Activated CD8-positive, alpha-beta memory T cell treated with anti-CD3 and anti-CD28 coated beads for 24 hours (primary cell): Measurements from ENCODE around the gene RBM46.
A peak's percentile ranks its signal among the peaks of the same experiment; 100 is the strongest.

Experiments
- DNase-seq: peaks from one replicate; pipeline ENCODE4 v3.0.0-alpha.2; 2020

Gene RBM46

GRCh38 chr4:154781126-154781982 is at the start of gene RBM46:
TSS of gene RBM46 (plus strand) at chr4:154781272. CDS start at chr4:154796753, 15,481 bp downstream.
- no peak for DNase-seq

- DNase-seq: no peak
Measured at GRCh38 chr4:154731756-154732155, 49.3 kb upstream of the RBM46 start.

- no peak for DNase-seq
Measured at GRCh38 chr4:154732669-154733068, 48.4 kb upstream of the RBM46 start.

GRCh38 chr4:154736770-154737169 is 44.3 kb upstream of the RBM46 start:
- no peak for DNase-seq

GRCh38 chr4:154738426-154738825 is 42.6 kb upstream of the RBM46 start:
- no peak for DNase-seq

GRCh38 chr4:154739111-154739510 is 42.0 kb upstream of the RBM46 start:
- DNase-seq: no peak

GRCh38 chr4:154740462-154740861 is 40.6 kb upstream of the RBM46 start:
- DNase-seq: no peak

- no peak for DNase-seq
Measured at GRCh38 chr4:154741131-154741665, 39.9 kb upstream of the RBM46 start.

GRCh38 chr4:154741922-154742850 is 38.9 kb upstream of the RBM46 start:
- no peak for DNase-seq

GRCh38 chr4:154743683-154744340 is 37.3 kb upstream of the RBM46 start, which contains the start of gene LRAT:
TSS of gene LRAT (plus strand) at chr4:154744000. CDS start at chr4:154744327, 327 bp downstream.
- peak; percentile 60 for DNase-seq

GRCh38 chr4:154744341-154744926 is 36.6 kb upstream of the RBM46 start:
- no peak for DNase-seq

- no peak for DNase-seq
Measured at GRCh38 chr4:154757713-154758112, 23.4 kb upstream of the RBM46 start.

GRCh38 chr4:154760895-154761294 is 20.2 kb upstream of the RBM46 start:
- no peak for DNase-seq

GRCh38 chr4:154778264-154778663 is 2.8 kb upstream of the RBM46 start:
- no peak for DNase-seq

- DNase-seq: no peak
Measured at GRCh38 chr4:154779362-154779947, 1.6 kb upstream of the RBM46 start.

- DNase-seq: no peak
Measured at GRCh38 chr4:154781983-154782293, 866 bp downstream of the RBM46 start.

GRCh38 chr4:154807042-154807630 is 26.1 kb downstream of the RBM46 start:
- DNase-seq: no peak

GRCh38 chr4:154818230-154818629 is 37.2 kb downstream of the RBM46 start:
- no peak for DNase-seq

GRCh38 chr4:154822775-154823174 is 41.7 kb downstream of the RBM46 start:
- DNase-seq: no peak

- DNase-seq: no peak
Measured at GRCh38 chr4:154836030-154836429, 55.0 kb downstream of the RBM46 start.

- DNase-seq: no peak
Measured at GRCh38 chr4:154836513-154836912, 55.4 kb downstream of the RBM46 start.

GRCh38 chr4:154838155-154838554 is 57.1 kb downstream of the RBM46 start:
- DNase-seq: no peak
